BJ (cell line): ENCODE data around the gene DNAJA3. TPM values are rescaled to one million over a fixed set of nuclear protein-coding genes. Genes with fewer than 3 reads are reported as not detected.
"Not testable (repeated sequence)": the region's sequence is repeated elsewhere in the genome, so short reads cannot be mapped to it uniquely, and the experiment has no call there.

Experiments
- CTCF ChIA-PET: fragments of 350-600 bp; formaldehyde crosslinking; extraction: SDS; loops from one replicate; lab custom pipeline; 2021; ENCODE audit warnings: antibody characterized with exemption, inconsistent platforms; lab: Yijun Ruan, JAX
- POLR2A ChIA-PET: fragments of 300-600 bp; sonication (Branson Sonifier 250); formaldehyde crosslinking; extraction: SDS; loops from one replicate; lab custom pipeline; 2021; ENCODE audit warnings: antibody characterized with exemption; lab: Charles Lee
- DNase-seq: peaks from one replicate; pipeline ENCODE4 v3.0.0-alpha.2; 2011; ENCODE audit warnings: low read depth
- H3K27me3 ChIP-seq: 2 replicates; pipeline ENCODE4 v1.6.0; 2011; ENCODE audit warnings: low read length; ENCODE audit not compliant: control insufficient read depth, insufficient read depth
- H3K36me3 ChIP-seq: 2 replicates; pipeline ENCODE4 v1.5.1; 2011; ENCODE audit warnings: low read length; ENCODE audit not compliant: control insufficient read depth, insufficient read depth
- H3K4me3 ChIP-seq: 2 replicates; pipeline ENCODE4 v1.5.1; 2011; ENCODE audit warnings: low read depth, mild to moderate bottlenecking, control low read depth, low read length
- polyA plus RNA-seq: library from polyadenylated mRNA; depleted of rRNA; stranded (reverse); fragments of >200 nt; gene quantifications from 2 replicates; pipeline ENCODE4 v1.2.3, GENCODE V29; 2011
- TF ChIP-seq, protein P1 (sequence below): IDR thresholded peaks from 2 replicates; pipeline ENCODE4 v1.5.1; 2011; ENCODE audit warnings: low read depth, mild to moderate bottlenecking, control low read depth, inconsistent platforms, low read length, moderate library complexity; ENCODE audit not compliant: insufficient read depth

Gene DNAJA3
- polyA plus RNA-seq, 1 experiment, result 48.8 TPM

DNA sequence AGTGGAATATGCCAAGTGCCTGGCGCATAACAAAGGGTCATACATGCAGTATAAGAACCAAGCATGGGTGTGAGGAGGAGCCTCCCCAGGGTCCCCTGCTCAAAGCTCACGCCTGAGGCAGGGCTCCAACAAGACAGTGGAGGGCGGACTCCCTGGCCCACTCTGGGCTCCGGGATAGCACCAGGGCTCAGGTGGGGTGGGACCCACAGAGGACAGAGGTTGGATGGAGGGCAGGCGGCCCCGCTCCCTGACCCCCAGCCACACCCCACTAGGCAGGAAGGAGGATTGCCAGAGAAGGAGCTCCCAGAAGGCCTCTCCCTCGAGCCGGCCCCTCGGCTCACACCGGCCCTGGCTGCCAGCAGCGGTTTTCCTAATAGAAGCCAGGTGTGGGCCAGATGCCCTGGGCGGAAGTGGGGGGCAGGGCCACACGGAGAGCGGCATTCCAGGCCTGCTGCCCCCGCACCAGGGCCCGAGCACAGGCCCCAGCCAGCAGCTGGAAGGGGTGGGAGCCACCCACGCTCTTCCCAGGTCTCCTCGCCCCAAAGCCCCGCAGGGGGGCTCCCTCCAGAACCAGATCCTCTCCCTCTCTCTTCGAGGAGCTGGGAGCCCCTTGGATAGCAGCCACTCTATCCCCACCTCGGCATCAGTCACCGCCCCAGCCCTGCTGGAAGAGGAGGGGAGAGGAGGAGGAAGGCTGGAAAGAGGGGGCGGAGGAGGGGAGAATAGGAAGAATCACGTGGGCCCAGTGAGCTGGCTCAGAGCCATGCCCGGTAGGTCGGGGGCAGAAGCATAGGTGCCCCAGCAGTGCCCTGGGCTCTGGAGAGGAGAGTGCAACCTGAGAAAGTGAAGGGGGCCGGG is 33.1 kb upstream of the DNAJA3 start:
- no peak for DNase-seq

DNA sequence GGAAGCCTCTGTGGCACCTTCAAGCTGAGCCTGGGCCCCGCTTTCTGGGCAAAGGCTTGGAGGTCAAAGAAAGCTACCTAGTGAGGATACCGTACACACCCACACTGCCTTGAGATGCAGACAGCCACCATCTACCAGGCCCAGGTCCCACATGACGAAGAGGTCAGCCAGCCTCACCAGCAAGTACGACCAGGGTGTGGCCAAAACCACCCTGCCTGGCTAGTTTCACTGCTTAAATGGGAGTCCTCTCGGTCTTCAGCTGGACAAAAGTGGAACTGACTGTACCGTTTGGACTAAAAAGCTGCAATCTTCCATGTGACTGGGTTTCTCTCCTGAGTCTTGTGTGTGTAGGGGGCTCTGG is 32.4 kb upstream of the DNAJA3 start:
- no peaks in the 10 kb centered on the region for H3K27me3 ChIP-seq
- H3K4me3 ChIP-seq, result no peak overlapping the region
- POLR2A ChIA-PET, result interaction anchor here (1.0 kb wide), 1 partner anchor 17 kb away, joined by 3 read pairs; no protein-coding TSS in a partner anchor
- CTCF ChIA-PET, result interaction anchor here (0.7 to 10.3 kb wide), 10 partner anchors 11 to 214 kb away, joined by 3 to 120 read pairs (median 6); partner anchors contain the start of gene VASN
- peaks cover 5% of the 10 kb centered on the region for H3K36me3 ChIP-seq
- TF ChIP-seq, protein P1, sequence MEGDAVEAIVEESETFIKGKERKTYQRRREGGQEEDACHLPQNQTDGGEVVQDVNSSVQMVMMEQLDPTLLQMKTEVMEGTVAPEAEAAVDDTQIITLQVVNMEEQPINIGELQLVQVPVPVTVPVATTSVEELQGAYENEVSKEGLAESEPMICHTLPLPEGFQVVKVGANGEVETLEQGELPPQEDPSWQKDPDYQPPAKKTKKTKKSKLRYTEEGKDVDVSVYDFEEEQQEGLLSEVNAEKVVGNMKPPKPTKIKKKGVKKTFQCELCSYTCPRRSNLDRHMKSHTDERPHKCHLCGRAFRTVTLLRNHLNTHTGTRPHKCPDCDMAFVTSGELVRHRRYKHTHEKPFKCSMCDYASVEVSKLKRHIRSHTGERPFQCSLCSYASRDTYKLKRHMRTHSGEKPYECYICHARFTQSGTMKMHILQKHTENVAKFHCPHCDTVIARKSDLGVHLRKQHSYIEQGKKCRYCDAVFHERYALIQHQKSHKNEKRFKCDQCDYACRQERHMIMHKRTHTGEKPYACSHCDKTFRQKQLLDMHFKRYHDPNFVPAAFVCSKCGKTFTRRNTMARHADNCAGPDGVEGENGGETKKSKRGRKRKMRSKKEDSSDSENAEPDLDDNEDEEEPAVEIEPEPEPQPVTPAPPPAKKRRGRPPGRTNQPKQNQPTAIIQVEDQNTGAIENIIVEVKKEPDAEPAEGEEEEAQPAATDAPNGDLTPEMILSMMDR, result no peak
- DNase-seq, result no peak

More for the DNA sequence above, 33.1 kb upstream of the DNAJA3 start:
- ChIA-PET CTCF (interaction anchor here (0.7 to 10.3 kb wide), 12 partner anchors 11 to 214 kb away, joined by 3 to 120 read pairs (median 4); partner anchors contain the start of genes PAM16 and VASN), POLR2A (interaction anchor here (1.0 kb wide), 2 partner anchors 18 to 19 kb away, joined by 3 read pairs; no protein-coding TSS in a partner anchor)
- H3K4me3 ChIP-seq, result no peak overlapping the region
- H3K36me3 ChIP-seq, result peaks cover 5% of the 10 kb centered on the region
- no peaks in the 10 kb centered on the region for H3K27me3 ChIP-seq
- TF ChIP-seq, protein P1, result no peak

DNA sequence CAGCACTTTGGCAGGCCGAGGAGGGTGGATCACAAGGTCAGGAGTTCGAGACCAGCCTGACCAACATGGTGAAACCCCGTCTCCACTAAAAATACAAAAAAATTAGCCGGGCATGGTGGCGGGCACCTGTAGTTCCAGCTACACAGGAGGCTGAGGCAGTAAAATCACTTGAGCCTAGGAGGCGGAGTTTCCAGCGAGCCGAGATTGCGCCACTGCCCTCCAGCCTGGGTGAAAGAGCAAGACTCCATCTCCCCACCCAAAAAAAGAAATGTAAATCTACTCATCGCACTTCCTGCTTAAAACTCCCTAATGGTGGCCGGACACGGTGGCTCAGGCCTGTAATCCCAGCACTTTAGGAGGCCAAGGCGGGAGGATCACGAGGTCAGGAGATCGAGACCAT is 31.8 kb upstream of the DNAJA3 start:
- CTCF ChIA-PET, result interaction anchor here (1.2 to 10.3 kb wide), 8 partner anchors 10 to 140 kb away, joined by 3 to 120 read pairs (median 8); partner anchors contain the start of gene VASN
- H3K36me3 ChIP-seq, DNase-seq, H3K4me3 ChIP-seq, H3K27me3 ChIP-seq, POLR2A ChIA-PET: not testable (repeated sequence)

DNA sequence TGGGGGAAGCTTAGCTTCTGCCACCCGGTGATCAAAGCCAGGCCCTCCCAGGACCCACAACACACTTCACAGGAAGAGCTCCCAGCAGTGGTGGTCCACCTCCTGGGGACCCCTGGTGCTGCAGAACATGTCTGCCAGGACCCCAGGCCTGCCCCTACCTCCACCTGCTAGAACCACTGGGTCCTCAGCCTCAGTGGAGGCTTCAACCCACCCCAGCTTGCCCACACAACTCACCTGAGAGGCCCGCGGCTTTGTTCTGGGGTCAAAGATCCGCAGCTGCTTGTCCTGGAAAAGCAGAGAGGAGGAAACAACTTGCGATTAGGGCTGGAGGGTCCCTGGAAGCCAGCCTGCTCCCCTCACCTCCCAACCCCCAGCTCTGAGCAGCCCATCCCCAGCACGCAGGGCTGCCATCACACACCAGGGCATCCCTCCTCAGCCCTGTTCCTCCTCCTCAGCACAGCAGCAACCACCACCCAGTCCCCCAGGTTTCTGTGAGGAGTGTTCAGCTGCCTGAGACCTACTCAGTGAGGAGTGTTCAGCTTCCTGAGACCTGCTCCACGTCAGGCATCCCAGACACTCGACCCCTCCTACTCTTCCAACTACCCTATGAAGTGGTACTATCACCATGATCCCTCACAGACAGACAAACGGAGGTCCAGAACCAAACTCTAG is 30.5 kb upstream of the DNAJA3 start:
- H3K36me3 ChIP-seq, result peaks cover 2% of the 10 kb centered on the region; the same call in 1 of the 2 replicates
- no peak overlapping the region for H3K4me3 ChIP-seq
- DNase-seq, result no peak
- POLR2A ChIA-PET, result no interaction called here
- TF ChIP-seq, protein P1, result no peak
- H3K27me3 ChIP-seq, result no peaks in the 10 kb centered on the region
- CTCF ChIA-PET, result interaction anchor here (1.0 to 10.3 kb wide), 5 partner anchors 9 to 46 kb away, joined by 3 to 120 read pairs (median 6); no protein-coding TSS in a partner anchor

DNA sequence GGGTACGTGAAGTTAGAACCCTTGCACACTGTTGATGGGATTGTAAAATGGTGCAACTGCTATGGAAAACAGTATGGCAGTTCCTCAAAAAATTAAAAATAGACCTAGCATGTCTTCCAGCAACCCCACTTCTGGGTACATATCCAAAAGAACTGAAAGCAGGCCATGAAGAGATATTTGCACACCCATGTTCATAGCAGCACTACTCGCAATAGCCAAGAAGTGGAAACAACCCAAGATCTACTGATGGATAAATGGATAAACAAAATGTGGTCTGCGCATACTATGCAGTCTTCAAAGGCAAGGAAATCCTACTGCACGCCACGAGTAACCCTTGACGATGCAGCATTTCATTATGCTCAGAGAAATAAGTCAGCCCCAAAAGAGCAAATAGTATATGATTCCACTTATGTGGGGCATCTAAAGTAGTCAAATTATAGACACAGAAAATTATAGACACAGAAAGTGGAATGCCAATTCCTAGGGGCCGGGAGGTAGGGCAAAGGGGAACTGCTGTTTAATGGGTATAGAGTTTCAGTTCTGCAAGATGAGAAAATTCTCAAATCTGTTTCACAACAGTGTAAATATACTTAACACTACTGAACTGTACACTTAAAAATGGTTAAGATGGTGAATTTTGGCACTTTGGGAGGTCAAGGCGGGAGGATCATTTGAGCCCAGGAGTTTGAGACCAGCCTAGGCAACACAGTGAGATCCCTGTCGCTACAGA is 26.5 kb upstream of the DNAJA3 start:
- Histone ChIP-seq H3K36me3 (peaks cover 13% of the 10 kb centered on the region), H3K27me3 (no peaks in the 10 kb centered on the region), H3K4me3 (no peak overlapping the region)
- CTCF ChIA-PET, result interaction anchor here (0.9 to 12.3 kb wide), 3 partner anchors 39 to 146 kb away, joined by 3 to 205 read pairs (median 5); no protein-coding TSS in a partner anchor
- TF ChIP-seq, protein P1, result no peak
- POLR2A ChIA-PET, result interaction anchor here (0.7 kb wide), 1 partner anchor 498 kb away, joined by 4 read pairs; no protein-coding TSS in a partner anchor
- no peak for DNase-seq
